ENCODE results near the gene CXXC5.

The CXXC5 gene

DNA sequence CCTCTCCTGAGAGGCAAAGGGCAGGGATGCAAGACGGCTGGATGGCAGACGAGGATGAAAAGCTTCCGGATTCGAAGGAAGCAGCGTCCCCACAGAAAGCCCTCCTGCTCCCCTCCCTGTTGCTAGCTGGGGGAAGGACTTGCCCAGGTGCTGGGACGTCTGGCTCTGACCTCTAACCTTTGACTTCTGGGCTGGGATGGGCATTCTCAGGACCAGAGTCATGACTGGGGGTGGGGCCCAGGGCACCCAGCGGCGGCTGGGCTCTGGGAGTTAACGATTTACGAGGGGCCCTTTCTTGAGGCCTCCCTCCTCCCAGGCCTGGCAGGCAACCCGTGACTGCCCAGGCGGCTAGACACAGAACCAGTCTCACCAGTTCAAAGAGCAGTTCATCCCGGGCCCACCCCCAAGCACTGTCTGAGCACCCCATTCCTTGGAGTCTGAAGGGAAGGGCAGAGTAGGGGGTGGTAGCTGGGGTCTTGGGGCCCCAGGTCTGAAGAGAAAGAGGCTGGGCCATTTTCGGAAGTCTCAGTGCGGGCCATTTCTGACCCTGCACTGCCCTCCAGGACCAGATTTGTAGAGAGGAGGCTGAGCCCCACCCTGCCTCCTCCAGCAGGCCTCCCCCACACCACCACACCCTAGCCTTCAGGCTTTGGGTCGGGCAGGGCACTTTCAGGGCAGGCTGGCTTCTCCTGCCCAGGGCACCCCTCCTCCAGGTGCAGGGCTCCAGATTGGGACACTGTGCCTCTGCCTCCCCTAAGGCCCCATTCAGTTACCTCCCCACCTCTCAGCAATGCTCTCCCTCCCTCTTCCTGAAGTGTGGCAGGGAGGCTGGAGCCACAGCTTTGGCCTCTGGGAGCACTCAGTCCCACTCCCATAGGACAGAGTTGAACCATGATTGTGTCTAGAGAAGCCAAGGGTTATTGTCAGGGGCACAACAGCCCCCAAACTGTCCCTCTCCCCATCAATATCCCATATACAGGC lies 5.0 kb upstream of the CXXC5 start:
- no peak for DNase-seq
- no peak overlapping the region for H3K4me3 ChIP-seq (ENCODE audit: low read depth, low read length)

DNA sequence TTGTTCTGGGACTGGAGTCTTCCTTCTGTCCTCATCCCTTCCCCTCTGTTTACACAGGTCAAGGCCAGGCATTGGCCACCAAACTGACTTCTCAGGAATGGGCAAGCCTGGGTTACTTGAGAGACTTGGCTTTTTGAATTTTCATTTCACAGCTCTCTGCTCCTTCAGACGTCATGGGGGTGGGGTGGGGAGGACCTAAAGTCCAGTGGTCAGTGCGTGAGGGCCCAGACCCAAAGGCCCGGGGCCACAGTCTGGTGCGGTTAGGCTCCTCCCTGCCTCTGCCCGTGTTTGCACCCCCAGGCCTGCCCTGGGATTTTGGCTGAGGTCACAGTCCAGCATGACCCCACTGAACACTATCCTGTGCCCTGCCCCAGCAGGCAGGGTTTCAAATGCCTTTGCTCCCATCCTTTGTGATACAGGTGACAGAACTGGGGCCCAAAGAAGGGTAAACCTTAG lies 4.1 kb upstream of the CXXC5 start:
- no peaks in the 10 kb centered on the region for H3K27me3 ChIP-seq (replicated peaks)

More for the DNA sequence above, 5.0 kb upstream of the CXXC5 start:
- in situ Hi-C loops (cut with HindIII; ENCODE audit: low pct_ligation_motif_present, low sequenced_read_pairs): loop anchor here (25.0 kb wide), 1 partner anchor 119 kb away; no protein-coding TSS in a partner anchor
- Histone ChIP-seq H3K27me3 (replicated peaks) (no peaks in the 10 kb centered on the region), H3K27ac (no peak overlapping the region), H3K36me3 (replicated peaks) (no peaks in the 10 kb centered on the region)
- no peak for TF ChIP-seq CTCF (IDR thresholded peaks at IDR 0.05; ENCODE audit: low read depth, low read length, missing control alignments)

DNA sequence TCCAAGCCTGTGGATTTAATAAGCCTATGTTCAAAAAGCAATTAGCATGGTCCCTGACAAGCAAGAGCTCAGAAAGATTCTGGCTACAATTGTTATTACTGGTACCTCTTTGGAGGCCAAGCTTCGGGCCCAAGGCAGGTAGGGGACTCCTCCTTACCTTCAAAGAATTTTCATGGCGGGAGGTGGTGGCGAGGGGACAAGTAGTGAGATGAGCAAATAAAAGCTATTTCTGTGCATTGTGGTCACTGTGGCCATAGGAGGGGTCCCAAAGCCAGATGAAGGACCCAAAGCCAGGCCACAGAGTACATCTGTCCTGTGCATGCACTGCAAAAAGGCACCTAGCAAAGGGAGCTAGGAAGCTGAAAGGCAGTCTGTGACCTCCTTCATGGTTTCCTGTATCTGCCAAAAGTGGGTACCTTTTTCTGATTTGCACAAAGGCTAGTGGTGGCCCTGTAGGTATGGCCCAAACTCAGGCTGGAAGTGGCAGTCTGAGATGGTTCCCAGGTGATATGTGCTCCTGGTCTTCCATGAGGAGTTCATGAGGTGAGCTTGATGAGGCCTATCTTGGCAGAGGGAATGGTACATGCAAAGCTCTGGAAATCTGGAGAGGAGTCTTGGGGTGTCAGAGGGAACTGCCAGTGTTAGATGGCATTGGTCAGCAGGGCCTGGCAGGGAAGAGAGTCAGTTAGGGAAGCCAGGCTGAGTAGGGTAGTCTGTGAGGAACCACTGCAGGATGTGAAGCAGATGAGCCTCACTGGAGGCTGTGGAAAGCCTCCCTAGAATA lies 3.3 kb upstream of the CXXC5 start:
- Histone ChIP-seq H3K4me3 (ENCODE audit: low read depth, low read length) (no peak overlapping the region), H3K27me3 (replicated peaks) (no peaks in the 10 kb centered on the region), H3K36me3 (replicated peaks) (no peaks in the 10 kb centered on the region), H3K27ac (no peak overlapping the region)
- DNase-seq: no peak
- TF ChIP-seq CTCF (IDR thresholded peaks at IDR 0.05; ENCODE audit: low read depth, low read length, missing control alignments): no peak
- in situ Hi-C loops (cut with HindIII; ENCODE audit: low pct_ligation_motif_present, low sequenced_read_pairs): loop anchor here (25.0 kb wide), 1 partner anchor 117 kb away; no protein-coding TSS in a partner anchor

More for the DNA sequence above, 4.1 kb upstream of the CXXC5 start:
- Histone ChIP-seq H3K27ac (no peak overlapping the region), H3K4me3 (ENCODE audit: low read depth, low read length) (no peak overlapping the region), H3K36me3 (replicated peaks) (no peaks in the 10 kb centered on the region)
- in situ Hi-C loops (cut with HindIII; ENCODE audit: low pct_ligation_motif_present, low sequenced_read_pairs): loop anchor here (25.0 kb wide), 1 partner anchor 118 kb away; no protein-coding TSS in a partner anchor
- no peak for TF ChIP-seq CTCF (IDR thresholded peaks at IDR 0.05; ENCODE audit: low read depth, low read length, missing control alignments)
- DNase-seq: no peak

- no peak for TF ChIP-seq CTCF (IDR thresholded peaks at IDR 0.05; ENCODE audit: low read depth, low read length, missing control alignments)
- no peaks in the 10 kb centered on the region for H3K27me3 ChIP-seq (replicated peaks)
- in situ Hi-C loops (cut with HindIII; ENCODE audit: low pct_ligation_motif_present, low sequenced_read_pairs): loop anchor here (25.0 kb wide), 1 partner anchor 117 kb away; no protein-coding TSS in a partner anchor
- no peaks in the 10 kb centered on the region for H3K36me3 ChIP-seq (replicated peaks)
- H3K4me3 ChIP-seq (ENCODE audit: low read depth, low read length): no peak overlapping the region
- H3K27ac ChIP-seq: no peak overlapping the region
- DNase-seq: no peak
These were observed 2.7 kb upstream of the CXXC5 start for GRCh38 chr5:139645430-139645871.

DNA sequence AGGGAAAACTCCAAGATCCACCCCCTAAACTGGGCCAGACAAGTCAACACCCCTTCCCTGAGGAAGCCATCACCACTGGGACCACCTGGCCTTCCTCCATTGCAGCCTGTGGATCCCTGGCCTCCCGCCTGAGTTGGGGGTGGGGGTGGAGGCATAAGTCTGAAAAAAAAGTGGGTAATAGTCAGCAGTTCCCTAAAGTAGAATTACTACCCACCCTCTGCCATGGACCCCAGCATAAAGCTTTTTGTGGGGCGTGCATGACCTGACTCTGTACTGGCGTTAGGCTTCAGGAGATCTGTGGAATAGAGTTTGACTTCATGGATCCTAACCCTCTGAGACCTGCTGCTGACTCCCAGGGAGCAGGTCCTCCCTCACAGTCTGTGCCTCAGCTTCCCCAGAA lies 2.0 kb upstream of the CXXC5 start:
- Histone ChIP-seq H3K27me3 (replicated peaks) (no peaks in the 10 kb centered on the region), H3K36me3 (replicated peaks) (no peaks in the 10 kb centered on the region), H3K27ac (no peak overlapping the region), H3K4me3 (ENCODE audit: low read depth, low read length) (no peak overlapping the region)
- no peak for DNase-seq
- TF ChIP-seq CTCF (IDR thresholded peaks at IDR 0.05; ENCODE audit: low read depth, low read length, missing control alignments): no peak
- in situ Hi-C loops (cut with HindIII; ENCODE audit: low pct_ligation_motif_present, low sequenced_read_pairs): loop anchor here (25.0 kb wide), 1 partner anchor 116 kb away; no protein-coding TSS in a partner anchor
